Central memory CD8-positive, alpha-beta T cell (primary cell): ENCODE results near the gene ABHD4.
"Not testable (repeated sequence)": the region's sequence is repeated elsewhere in the genome, so short reads cannot be mapped to it uniquely, and the experiment has no call there.

ENCODE experiments used
- ATAC-seq: fragments of 150-1000 bp; cut with Tn5 transposase; replicated peaks from 2 replicates; pipeline ENCODE4 v1.10.0; 2022; ENCODE audit warnings: mild to moderate bottlenecking, moderate FRiP score, moderate number of reproducible peaks; ENCODE audit not compliant: poor library complexity, severe bottlenecking; ENCODE audit errors: extremely low read depth
- DNase-seq, 2 donors: peaks; one replicate each; pipeline ENCODE4 v3.0.0; 2021; ENCODE audit warnings: low spot score in 2 of 2
- H3K27ac Mint-ChIP-seq: one replicate; pipeline ENCODE4 v1.8.0; 2022; ENCODE audit warnings: low read depth, mild to moderate bottlenecking, moderate library complexity, mixed read lengths
- H3K27me3 Mint-ChIP-seq: one replicate; pipeline ENCODE4 v1.8.0; 2022; ENCODE audit warnings: mixed read lengths
- H3K36me3 Mint-ChIP-seq: one replicate; pipeline ENCODE4 v1.8.0; 2022; ENCODE audit warnings: mild to moderate bottlenecking, moderate library complexity, mixed read lengths; ENCODE audit not compliant: insufficient read depth
- H3K4me1 Mint-ChIP-seq: one replicate; pipeline ENCODE4 v1.8.0; 2022; ENCODE audit warnings: mixed read lengths
- H3K4me3 Mint-ChIP-seq: one replicate; pipeline ENCODE4 v1.8.0; 2022; ENCODE audit warnings: mild to moderate bottlenecking, moderate library complexity, mixed read lengths
- H3K9me3 Mint-ChIP-seq: one replicate; pipeline ENCODE4 v1.8.0; 2022; ENCODE audit warnings: mixed read lengths

Gene ABHD4

DNA sequence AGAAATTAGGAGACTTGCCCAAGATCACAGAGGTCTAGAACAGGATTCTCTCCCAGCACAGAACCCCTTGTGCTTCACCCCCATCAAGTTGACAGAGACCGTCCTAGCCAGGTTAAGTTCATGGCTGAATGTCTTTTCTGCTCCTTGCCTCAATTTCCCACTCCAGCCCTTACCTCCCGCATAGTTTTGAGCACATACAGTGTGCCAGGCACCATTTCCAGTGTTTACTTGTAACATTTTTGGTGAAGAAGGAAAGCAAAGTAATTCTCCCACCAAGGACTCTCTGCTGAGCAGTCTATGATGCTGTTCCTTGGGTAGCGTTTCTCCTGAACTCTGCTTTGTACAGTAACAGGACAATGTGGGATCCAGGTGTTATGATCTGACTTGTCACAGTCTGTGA, 1.2 kb downstream of the ABHD4 start:
- DNase-seq (no peak), ATAC-seq (no peak)
- H3K27me3 Mint-ChIP-seq = peaks cover 9% of the 10 kb centered on the region
- H3K4me1 Mint-ChIP-seq = peaks cover 36% of the 10 kb centered on the region
- H3K27ac Mint-ChIP-seq = peak overlapping the region; percentile 94
- no peaks in the 10 kb centered on the region for H3K9me3 Mint-ChIP-seq
- H3K4me3 Mint-ChIP-seq = peak overlapping the region; percentile 98
- peaks cover 14% of the 10 kb centered on the region for H3K36me3 Mint-ChIP-seq

DNA sequence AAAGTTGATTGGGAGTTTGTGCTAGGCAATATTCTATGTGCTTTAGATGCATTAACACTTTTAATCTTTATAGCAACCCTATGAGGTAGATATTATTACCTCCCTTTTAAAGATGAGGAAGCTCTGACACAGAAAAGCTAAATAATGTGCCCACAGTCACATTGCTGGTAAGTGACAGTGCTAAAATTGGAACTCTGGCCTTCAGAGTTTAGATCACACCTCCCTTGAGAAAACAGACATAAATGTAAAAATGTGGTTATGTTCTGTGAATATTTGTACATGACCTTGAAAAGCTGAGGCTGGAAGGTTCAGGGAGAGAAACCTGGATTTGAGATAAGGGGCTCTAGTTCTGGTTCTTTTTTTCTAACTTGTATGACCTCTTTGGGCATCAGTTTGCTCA, 1.9 kb downstream of the ABHD4 start:
- peak overlapping the region; percentile 15 for H3K4me3 Mint-ChIP-seq
- no peak overlapping the region for H3K27ac Mint-ChIP-seq
- H3K9me3 Mint-ChIP-seq = no peaks in the 10 kb centered on the region
- peaks cover 20% of the 10 kb centered on the region for H3K36me3 Mint-ChIP-seq
- ATAC-seq (no peak), DNase-seq (no peak)
- peaks cover 36% of the 10 kb centered on the region for H3K4me1 Mint-ChIP-seq
- peaks cover 4% of the 10 kb centered on the region for H3K27me3 Mint-ChIP-seq

DNA sequence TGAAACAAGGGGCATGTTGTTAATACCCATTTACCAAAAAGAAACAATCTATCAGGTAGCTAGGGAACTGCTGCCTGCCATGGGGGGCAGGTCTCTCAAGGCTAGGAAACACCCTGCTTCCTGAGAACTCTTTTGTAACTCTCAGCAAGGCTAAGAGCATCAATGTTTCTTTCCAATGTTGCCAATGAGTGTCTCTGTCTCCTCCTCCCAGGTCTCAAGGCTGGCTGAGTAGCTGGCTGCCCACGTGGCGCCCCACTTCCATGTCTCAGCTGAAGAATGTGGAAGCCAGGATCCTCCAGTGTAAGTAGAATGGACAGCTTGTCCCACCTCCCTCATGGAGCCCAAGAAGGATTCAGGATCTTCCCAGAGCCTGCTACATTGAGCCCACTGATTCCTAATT, 3.4 kb downstream of the ABHD4 start:
- Mint-ChIP-seq H3K36me3 (peaks cover 23% of the 10 kb centered on the region), H3K27me3 (no peaks in the 10 kb centered on the region), H3K4me3 (no peak overlapping the region), H3K9me3 (no peaks in the 10 kb centered on the region), H3K27ac (no peak overlapping the region), H3K4me1 (peaks cover 36% of the 10 kb centered on the region)
- ATAC-seq = no peak
- DNase-seq = no peak

DNA sequence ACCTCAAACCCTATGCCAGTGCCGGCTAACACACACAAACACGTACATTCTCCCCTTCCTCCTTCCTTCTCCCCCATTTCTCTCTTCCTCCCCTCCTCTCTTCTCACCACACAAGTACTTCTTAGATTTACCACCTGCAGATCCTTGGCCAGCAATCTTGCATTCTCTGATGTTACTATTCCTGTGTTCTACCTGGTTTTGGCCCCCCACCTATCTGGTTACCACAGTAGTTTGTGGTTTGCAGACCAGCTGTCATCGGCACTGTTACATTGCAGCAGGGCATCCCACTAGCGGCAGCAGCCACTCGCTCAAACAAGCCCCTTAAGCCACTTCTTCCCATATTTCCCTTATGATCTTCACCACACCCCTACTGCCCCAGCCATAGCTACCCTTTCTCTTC, 3.9 kb downstream of the ABHD4 start:
- Mint-ChIP-seq H3K27me3 (no peaks in the 10 kb centered on the region), H3K4me3 (no peak overlapping the region), H3K27ac (no peak overlapping the region), H3K4me1 (peaks cover 36% of the 10 kb centered on the region), H3K9me3 (no peaks in the 10 kb centered on the region), H3K36me3 (peaks cover 23% of the 10 kb centered on the region)
- no peak for DNase-seq
- ATAC-seq = no peak

DNA sequence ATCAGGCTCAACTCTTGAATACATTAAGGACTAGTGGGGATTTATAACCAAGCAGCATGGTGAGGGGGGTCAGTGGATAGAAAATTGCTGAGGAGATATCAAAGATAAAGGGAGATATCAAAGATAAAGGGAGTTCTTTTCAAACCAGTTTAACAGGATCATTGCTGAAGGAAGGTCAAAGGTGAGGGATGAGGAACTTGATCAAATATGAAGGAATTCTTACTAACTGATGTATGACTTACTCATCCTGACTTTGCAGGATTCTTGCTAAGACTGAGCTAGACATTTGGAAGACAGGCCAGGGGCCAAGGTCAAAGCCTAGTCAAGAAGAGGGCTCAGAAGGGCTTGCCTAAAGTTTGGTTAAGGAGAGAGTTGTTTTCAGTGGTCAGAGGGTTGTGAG, 4.8 kb downstream of the ABHD4 start:
- Mint-ChIP-seq H3K27me3 (no peaks in the 10 kb centered on the region), H3K9me3 (no peaks in the 10 kb centered on the region), H3K4me3 (no peak overlapping the region), H3K27ac (no peak overlapping the region), H3K36me3 (peaks cover 23% of the 10 kb centered on the region), H3K4me1 (peaks cover 31% of the 10 kb centered on the region)
- DNase-seq (no peak), ATAC-seq (no peak)

DNA sequence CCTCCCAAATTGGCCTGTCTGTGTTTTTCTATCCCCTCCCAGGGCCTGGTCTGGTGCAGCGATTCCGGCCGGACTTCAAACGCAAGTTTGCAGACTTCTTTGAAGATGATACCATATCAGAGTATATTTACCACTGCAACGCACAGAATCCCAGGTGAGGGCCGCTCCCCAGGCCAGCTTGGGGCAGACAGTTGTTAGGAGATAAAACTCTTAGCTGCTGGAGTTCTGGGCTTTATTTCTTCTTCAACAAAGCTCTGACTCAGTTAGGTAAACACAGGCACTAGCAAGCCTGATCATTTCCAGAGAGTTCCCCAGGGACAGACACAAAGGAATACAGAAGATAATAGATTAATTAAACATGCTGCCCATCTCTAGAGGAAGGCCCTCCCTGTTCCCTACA, 8.3 kb downstream of the ABHD4 start:
- Mint-ChIP-seq H3K4me1 (peaks cover 6% of the 10 kb centered on the region), H3K27me3 (no peaks in the 10 kb centered on the region), H3K27ac (no peak overlapping the region), H3K9me3 (no peaks in the 10 kb centered on the region), H3K36me3 (peaks cover 46% of the 10 kb centered on the region), H3K4me3 (no peak overlapping the region)
- DNase-seq (no peak), ATAC-seq (no peak)

DNA sequence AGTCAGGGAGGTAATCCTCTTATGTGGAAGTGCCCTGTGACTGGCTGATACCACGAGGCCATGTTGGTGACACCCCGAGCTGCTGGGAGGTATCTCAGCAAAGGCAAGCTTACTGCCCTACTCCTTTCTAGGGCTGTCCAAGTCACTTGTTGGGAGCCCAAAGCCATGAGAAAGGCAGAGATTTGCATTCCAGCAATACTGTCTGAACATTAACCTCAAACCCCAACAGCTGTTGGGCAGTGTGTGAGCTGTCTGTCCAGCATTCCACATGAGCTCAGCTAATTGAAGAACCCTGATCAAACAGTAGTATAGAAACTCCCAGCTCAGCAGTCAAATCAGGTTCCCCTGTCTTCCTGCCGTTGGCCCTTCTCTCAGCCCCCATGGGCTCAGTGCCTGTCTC, 9.2 kb downstream of the ABHD4 start:
- no peaks in the 10 kb centered on the region for H3K9me3 Mint-ChIP-seq
- ATAC-seq = no peak

DNA sequence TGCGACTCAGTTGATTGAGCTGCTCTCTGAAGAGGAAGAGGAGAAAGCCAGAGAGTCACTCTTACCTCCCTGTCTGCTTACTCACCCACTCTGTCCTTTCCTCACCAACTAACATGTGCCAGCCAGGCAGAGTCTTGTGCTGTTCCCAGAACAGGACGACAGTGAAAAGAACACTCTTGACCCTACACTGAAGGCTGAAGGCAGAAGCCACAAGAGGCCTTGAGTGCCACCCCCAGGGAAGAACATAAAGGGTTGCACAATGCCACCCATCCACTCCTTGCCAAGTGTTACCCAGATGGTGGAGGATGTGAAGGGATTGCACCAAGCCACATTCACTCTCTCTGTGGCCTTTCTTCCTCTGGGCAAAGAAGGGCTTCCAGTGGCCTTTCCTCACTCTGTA, 12.8 kb downstream of the ABHD4 start:
- no peak for ATAC-seq
- H3K36me3 Mint-ChIP-seq = peaks cover 28% of the 10 kb centered on the region
- H3K27me3 Mint-ChIP-seq = no peaks in the 10 kb centered on the region
- H3K4me3 Mint-ChIP-seq = no peak overlapping the region
- no peak overlapping the region for H3K27ac Mint-ChIP-seq
- no peaks in the 10 kb centered on the region for H3K4me1 Mint-ChIP-seq
- no peaks in the 10 kb centered on the region for H3K9me3 Mint-ChIP-seq
- no peak for DNase-seq

More for the DNA sequence above, 9.2 kb downstream of the ABHD4 start:
- Mint-ChIP-seq H3K4me1 (no peaks in the 10 kb centered on the region), H3K4me3 (no peak overlapping the region), H3K36me3 (peaks cover 48% of the 10 kb centered on the region), H3K27me3 (no peaks in the 10 kb centered on the region), H3K27ac (no peak overlapping the region)
- DNase-seq = no peak

DNA sequence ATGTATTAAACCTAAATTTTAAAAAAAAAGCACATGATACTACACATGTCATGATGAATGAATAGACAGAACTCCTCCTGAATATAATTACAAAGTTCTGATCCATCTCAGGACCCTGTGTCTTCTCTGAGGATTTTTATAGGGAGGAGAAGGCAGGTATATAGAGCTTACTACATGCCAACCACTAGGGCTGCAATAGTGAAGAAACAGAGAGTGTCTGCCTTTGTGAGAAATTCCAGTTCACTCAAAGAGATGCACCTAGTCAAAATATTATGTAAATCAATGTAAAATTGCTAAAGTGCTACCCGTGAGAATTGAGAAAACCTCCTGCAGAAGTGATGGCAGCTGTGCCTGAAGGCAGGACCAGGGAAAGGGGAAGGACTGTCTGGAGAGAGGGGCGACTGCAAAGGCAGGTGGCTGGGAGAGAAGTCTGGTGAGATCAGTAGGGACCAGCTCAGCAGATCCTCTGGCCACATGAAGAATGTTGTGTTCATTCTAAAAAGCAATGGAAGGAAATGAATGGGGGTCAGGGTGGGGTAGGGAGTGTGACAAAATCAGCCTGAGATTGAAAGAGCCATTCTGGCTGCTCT, 15.1 kb downstream of the ABHD4 start:
- Mint-ChIP-seq H3K27me3 (no peaks in the 10 kb centered on the region), H3K27ac (peak overlapping the region; percentile 7), H3K36me3 (peaks cover 26% of the 10 kb centered on the region), H3K4me1 (no peaks in the 10 kb centered on the region), H3K9me3 (no peaks in the 10 kb centered on the region), H3K4me3 (no peak overlapping the region)
- DNase-seq (no peak), ATAC-seq (no peak)

DNA sequence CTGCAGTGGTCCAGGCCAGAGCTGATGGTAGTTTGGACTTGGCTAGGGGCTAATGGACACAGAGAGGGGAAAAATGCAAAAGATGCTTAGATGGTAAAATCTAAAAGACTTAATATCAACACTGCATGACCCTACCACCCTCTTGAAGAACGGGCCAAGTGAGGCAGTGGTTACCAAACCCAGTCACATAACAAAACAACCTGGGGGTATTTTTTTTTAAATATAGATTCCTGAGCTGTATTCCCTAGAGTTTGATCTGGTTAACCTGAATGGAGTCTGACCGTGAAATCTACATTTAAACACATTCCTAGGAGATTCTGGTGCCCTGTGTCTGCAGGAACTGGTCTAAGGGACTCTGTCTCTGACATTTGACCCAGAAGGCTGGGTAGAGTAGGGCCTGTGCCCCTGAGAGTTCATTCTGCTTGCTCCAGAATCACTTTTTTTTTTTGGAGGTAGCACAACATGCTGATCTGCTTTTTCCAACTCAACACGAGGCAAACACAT, 15.7 kb downstream of the ABHD4 start:
- Mint-ChIP-seq H3K4me3 (no peak overlapping the region), H3K9me3 (no peaks in the 10 kb centered on the region), H3K27ac (no peak overlapping the region), H3K4me1 (no peaks in the 10 kb centered on the region), H3K27me3 (no peaks in the 10 kb centered on the region), H3K36me3 (peaks cover 22% of the 10 kb centered on the region)
- no peak for ATAC-seq
- no peak for DNase-seq

DNA sequence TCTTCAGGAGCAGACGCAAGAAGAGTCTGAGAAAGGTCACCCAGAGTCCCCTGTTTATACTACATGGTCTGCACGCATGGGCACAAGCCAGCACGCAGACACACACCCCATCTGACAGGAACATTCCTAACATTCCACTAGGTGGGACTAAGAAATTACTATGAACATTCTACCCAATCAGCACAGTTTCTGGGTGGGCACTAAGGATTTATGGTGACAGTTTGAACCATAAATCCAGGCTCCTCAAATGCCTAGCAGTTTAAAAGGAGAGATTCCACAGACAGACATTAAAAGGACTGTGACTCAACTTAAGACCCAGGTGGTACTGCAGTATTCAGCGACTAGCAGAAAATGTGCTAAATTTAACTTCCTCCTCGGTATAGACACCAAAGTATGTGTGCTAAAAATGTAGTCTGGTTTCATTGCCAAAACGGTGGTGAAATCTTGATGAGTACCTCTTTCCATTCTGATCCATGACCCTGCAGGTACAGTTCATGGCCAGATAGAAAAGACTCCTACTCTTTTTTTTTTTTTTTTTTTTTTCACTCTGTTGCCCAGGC, 16.2 kb downstream of the ABHD4 start:
- H3K9me3 Mint-ChIP-seq = no peaks in the 10 kb centered on the region
- no peak overlapping the region for H3K4me3 Mint-ChIP-seq
- H3K27me3 Mint-ChIP-seq = no peaks in the 10 kb centered on the region
- peaks cover 17% of the 10 kb centered on the region for H3K36me3 Mint-ChIP-seq
- no peaks in the 10 kb centered on the region for H3K4me1 Mint-ChIP-seq
- H3K27ac Mint-ChIP-seq = no peak overlapping the region
- ATAC-seq = no peak
- DNase-seq = no peak

DNA sequence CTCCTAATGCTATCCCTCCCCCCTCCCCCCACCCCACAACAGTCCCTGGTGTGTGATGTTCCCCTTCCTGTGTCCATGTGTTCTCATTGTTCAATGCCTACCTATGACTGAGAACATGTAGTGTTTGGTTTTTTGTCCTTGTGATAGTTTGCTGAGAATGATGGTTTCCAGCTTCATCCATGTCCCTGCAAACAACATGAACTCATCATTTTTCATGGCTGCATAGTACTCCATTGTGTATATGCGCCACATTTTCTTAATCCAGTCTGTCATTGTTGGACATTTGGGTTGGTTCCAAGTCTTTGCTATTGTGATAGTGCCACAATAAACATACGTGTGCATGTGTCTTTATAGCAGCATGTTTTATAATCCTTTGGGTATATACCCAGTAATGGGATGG, 17.7 kb downstream of the ABHD4 start:
- not testable (repeated sequence) for H3K27me3 Mint-ChIP-seq, H3K9me3 Mint-ChIP-seq, DNase-seq, ATAC-seq, H3K4me3 Mint-ChIP-seq, H3K36me3 Mint-ChIP-seq, H3K4me1 Mint-ChIP-seq, H3K27ac Mint-ChIP-seq

DNA sequence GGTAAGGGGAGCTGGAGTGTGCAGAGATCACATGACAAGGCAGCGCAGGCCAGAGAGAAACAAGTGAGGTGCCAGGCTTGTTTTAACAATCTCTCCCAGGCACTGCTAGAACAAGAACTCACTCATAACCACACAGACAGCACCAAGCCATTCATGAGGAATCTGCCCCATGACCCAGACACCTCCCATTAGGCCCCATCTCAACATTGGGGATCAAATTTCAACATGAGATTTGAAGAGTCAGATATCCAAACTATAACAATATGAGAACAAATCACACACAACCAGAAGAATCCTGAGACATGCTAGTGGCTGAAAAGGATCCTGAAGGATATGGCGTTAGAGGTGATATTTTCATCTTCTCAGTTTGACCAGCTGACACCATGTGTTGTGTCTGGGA, 24.2 kb downstream of the ABHD4 start:
- no peak overlapping the region for H3K4me3 Mint-ChIP-seq
- peaks cover 10% of the 10 kb centered on the region for H3K27me3 Mint-ChIP-seq
- ATAC-seq (no peak), DNase-seq (no peak)
- no peak overlapping the region for H3K27ac Mint-ChIP-seq
- no peaks in the 10 kb centered on the region for H3K9me3 Mint-ChIP-seq
- no peaks in the 10 kb centered on the region for H3K4me1 Mint-ChIP-seq
- H3K36me3 Mint-ChIP-seq = no peaks in the 10 kb centered on the region
